ENCODE results near the gene SLC9A3.

- TF ChIP-seq POLR2A (IDR thresholded peaks at IDR 0.05) (no peak), CTCF (IDR thresholded peaks at IDR 0.05) (no peak), EP300 (IDR thresholded peaks at IDR 0.05; ENCODE audit: low read depth) (no peak), POLR2AphosphoS5 (IDR thresholded peaks at IDR 0.05) (no peak)
Observed at GRCh38 chr5:533955-534742, 9.9 kb upstream of the SLC9A3 start.

Data from transverse colon (tissue), 4 donors.